ENCODE measurements around the gene COPE.

The COPE gene

GRCh38 chr19:18863843-18864362 is 55.3 kb downstream of the COPE start:
- FAIRE-seq (no peak), DNase-seq (ENCODE audit: insufficient read length, low spot score) (no peak)
- TF ChIP-seq CTCF (IDR thresholded peaks at IDR 0.05; ENCODE audit: insufficient read depth, missing control alignments), result no peak

- no peak for TF ChIP-seq CTCF (IDR thresholded peaks at IDR 0.05; ENCODE audit: insufficient read depth, missing control alignments)
- no peak for FAIRE-seq
- no peak for DNase-seq (ENCODE audit: insufficient read length, low spot score)
These were observed 56.0 kb downstream of the COPE start for GRCh38 chr19:18862976-18863842.

GRCh38 chr19:18861917-18862316 is 57.3 kb downstream of the COPE start:
- no peak for TF ChIP-seq CTCF (IDR thresholded peaks at IDR 0.05; ENCODE audit: insufficient read depth, missing control alignments)
- FAIRE-seq (no peak), DNase-seq (ENCODE audit: insufficient read length, low spot score) (no peak)

- DNase-seq (ENCODE audit: insufficient read length, low spot score), result no peak
- FAIRE-seq, result no peak
- no peak for TF ChIP-seq CTCF (IDR thresholded peaks at IDR 0.05; ENCODE audit: insufficient read depth, missing control alignments)
These were observed 58.0 kb downstream of the COPE start for GRCh38 chr19:18861235-18861634.

GRCh38 chr19:18860725-18861124 is 58.5 kb downstream of the COPE start:
- no peak for FAIRE-seq
- no peak for DNase-seq (ENCODE audit: insufficient read length, low spot score)
- TF ChIP-seq CTCF (IDR thresholded peaks at IDR 0.05; ENCODE audit: insufficient read depth, missing control alignments), result no peak

GRCh38 chr19:18860302-18860700 is 58.9 kb downstream of the COPE start:
- TF ChIP-seq CTCF (IDR thresholded peaks at IDR 0.05; ENCODE audit: insufficient read depth, missing control alignments), result no peak
- DNase-seq (ENCODE audit: insufficient read length, low spot score), result no peak
- no peak for FAIRE-seq

GRCh38 chr19:18859676-18860301 is 59.4 kb downstream of the COPE start:
- no peak for FAIRE-seq
- TF ChIP-seq CTCF (IDR thresholded peaks at IDR 0.05; ENCODE audit: insufficient read depth, missing control alignments), result no peak
- no peak for DNase-seq (ENCODE audit: insufficient read length, low spot score)
